ENCODE results near the gene ELL.

GRCh38 chr19:18424122-18424889 lies 97.6 kb downstream of the ELL start:
- TF ChIP-seq, protein P1, sequence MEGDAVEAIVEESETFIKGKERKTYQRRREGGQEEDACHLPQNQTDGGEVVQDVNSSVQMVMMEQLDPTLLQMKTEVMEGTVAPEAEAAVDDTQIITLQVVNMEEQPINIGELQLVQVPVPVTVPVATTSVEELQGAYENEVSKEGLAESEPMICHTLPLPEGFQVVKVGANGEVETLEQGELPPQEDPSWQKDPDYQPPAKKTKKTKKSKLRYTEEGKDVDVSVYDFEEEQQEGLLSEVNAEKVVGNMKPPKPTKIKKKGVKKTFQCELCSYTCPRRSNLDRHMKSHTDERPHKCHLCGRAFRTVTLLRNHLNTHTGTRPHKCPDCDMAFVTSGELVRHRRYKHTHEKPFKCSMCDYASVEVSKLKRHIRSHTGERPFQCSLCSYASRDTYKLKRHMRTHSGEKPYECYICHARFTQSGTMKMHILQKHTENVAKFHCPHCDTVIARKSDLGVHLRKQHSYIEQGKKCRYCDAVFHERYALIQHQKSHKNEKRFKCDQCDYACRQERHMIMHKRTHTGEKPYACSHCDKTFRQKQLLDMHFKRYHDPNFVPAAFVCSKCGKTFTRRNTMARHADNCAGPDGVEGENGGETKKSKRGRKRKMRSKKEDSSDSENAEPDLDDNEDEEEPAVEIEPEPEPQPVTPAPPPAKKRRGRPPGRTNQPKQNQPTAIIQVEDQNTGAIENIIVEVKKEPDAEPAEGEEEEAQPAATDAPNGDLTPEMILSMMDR (IDR thresholded peaks at IDR 0.05): no peak
- no peak for TF ChIP-seq POLR2A (IDR thresholded peaks at IDR 0.05)

All from testis (tissue), 2 donors.